Ovary (tissue), 3 donors: Measurements from ENCODE around the gene DNAH17.

Experiments
- CTCF ChIP-seq, 3 donors: fragments of 450-650 bp in 2 of 3; fragments of 200-600 bp in 1 of 3; IDR thresholded peaks; one replicate each; pipeline versions ENCODE4 v1.5.1 to v1.8.0; 2016 to 2022; ENCODE audit warnings: antibody characterized with exemption in 3 of 3, mild to moderate bottlenecking in 1 of 3
- EP300 ChIP-seq: sonication (generic); formaldehyde crosslinking; IDR thresholded peaks from one replicate; pipeline ENCODE4 v1.6.1; 2017; ENCODE audit warnings: antibody characterized with exemption
- donor health status: DM: no; HTN: no; CAD: no.

- TF ChIP-seq CTCF (IDR thresholded peaks at IDR 0.05) (no peak), EP300 (no peak)
Measured at GRCh38 chr17:78605886-78606285, 28.7 kb upstream of the DNAH17 start.
